ENCODE data around the gene ZGLP1.

Gene ZGLP1

DNA sequence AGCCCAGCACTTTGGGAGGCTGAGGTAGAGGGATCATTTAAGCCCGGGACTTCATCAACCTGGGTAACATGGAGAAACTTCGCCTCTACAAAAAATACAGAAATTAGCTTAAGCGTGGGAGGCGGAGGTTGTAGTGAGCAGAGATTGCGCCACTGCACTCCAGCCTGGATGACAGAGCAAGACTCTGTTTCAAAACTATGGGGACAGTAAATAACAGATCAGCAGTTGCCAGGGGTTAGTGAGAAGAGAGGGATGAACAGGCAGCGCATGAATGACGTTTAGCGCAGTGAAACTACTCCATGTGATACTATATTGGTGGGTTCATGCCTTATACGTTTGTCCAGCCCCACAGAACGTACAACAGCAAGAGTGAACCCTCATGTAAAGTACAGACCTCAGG is 36.9 kb upstream of the ZGLP1 start:
- H3K9me3 ChIP-seq (ENCODE audit: control insufficient read depth, low read length), result no peaks in the 10 kb centered on the region
- H3K4me2 ChIP-seq (ENCODE audit: low read length), result no peak overlapping the region
- H3K27ac ChIP-seq, result no peak overlapping the region
- H3K36me3 ChIP-seq (ENCODE audit: control insufficient read depth, insufficient read depth, low read length), result no peaks in the 10 kb centered on the region
- TF ChIP-seq, protein P1, sequence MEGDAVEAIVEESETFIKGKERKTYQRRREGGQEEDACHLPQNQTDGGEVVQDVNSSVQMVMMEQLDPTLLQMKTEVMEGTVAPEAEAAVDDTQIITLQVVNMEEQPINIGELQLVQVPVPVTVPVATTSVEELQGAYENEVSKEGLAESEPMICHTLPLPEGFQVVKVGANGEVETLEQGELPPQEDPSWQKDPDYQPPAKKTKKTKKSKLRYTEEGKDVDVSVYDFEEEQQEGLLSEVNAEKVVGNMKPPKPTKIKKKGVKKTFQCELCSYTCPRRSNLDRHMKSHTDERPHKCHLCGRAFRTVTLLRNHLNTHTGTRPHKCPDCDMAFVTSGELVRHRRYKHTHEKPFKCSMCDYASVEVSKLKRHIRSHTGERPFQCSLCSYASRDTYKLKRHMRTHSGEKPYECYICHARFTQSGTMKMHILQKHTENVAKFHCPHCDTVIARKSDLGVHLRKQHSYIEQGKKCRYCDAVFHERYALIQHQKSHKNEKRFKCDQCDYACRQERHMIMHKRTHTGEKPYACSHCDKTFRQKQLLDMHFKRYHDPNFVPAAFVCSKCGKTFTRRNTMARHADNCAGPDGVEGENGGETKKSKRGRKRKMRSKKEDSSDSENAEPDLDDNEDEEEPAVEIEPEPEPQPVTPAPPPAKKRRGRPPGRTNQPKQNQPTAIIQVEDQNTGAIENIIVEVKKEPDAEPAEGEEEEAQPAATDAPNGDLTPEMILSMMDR (IDR thresholded peaks at IDR 0.05), result no peak
- H2AFZ ChIP-seq, result no peak overlapping the region
- no peak overlapping the region for H3K4me3 ChIP-seq (ENCODE audit: low read depth, low read length)
- no peaks in the 10 kb centered on the region for H3K79me2 ChIP-seq
- no peaks in the 10 kb centered on the region for H3K4me1 ChIP-seq
- H3K27me3 ChIP-seq (ENCODE audit: control insufficient read depth, insufficient read depth, low read length), result no peaks in the 10 kb centered on the region
- H3K9ac ChIP-seq, result no peak overlapping the region

DNA sequence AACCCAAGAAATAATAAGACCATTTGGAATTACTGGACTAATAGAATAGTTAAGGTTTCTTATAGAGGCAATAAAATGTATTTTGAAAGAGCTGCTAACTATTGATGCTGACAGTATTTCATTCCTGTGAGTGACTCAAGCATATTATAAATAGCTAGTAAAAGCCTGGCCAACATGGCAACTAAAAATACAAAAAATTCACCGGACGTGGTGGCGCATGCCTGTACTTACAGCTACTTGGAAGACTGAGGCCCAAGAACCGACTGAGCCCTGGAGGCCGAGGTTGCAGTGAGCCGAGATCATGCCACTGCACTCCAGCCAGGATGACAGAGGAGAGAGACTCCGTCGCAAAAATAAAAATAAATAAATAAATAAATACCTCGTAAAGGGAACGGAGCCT is 35.2 kb upstream of the ZGLP1 start:
- no peak overlapping the region for H3K4me2 ChIP-seq (ENCODE audit: low read length)
- TF ChIP-seq, protein P1 (IDR thresholded peaks at IDR 0.05), result no peak
- no peaks in the 10 kb centered on the region for H3K36me3 ChIP-seq (ENCODE audit: control insufficient read depth, insufficient read depth, low read length)
- H3K4me3 ChIP-seq (ENCODE audit: low read depth, low read length), result no peak overlapping the region
- no peak overlapping the region for H2AFZ ChIP-seq
- H3K9me3 ChIP-seq (ENCODE audit: control insufficient read depth, low read length), result no peaks in the 10 kb centered on the region
- H3K79me2 ChIP-seq, result no peaks in the 10 kb centered on the region
- no peak overlapping the region for H3K27ac ChIP-seq
- H3K9ac ChIP-seq, result no peak overlapping the region
- no peaks in the 10 kb centered on the region for H3K4me1 ChIP-seq
- H3K27me3 ChIP-seq (ENCODE audit: control insufficient read depth, insufficient read depth, low read length), result no peaks in the 10 kb centered on the region

DNA sequence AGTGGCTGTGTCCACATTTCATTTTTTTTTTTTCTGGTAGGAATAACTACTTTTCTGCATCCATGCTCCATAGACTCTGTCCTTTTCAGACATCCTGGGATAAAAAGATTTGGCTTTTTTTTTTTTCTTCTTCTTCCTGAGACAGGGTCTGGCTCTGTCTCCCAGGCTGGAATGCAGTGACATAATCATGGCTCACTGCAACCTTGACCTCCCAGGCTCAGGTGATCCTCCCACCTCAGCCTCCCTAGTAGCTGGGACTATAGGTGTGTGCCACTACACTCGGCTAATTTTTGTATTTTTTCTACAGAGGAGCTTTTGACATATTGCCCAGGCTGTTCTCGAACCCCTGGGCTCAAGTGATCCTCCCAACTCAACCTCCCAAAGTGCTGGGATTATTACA is 33.9 kb upstream of the ZGLP1 start:
- Histone ChIP-seq H2AFZ (no peak overlapping the region), H3K79me2 (no peaks in the 10 kb centered on the region), H3K27me3 (ENCODE audit: control insufficient read depth, insufficient read depth, low read length) (no peaks in the 10 kb centered on the region), H3K36me3 (ENCODE audit: control insufficient read depth, insufficient read depth, low read length) (no peaks in the 10 kb centered on the region), H3K9me3 (ENCODE audit: control insufficient read depth, low read length) (no peaks in the 10 kb centered on the region), H3K9ac (no peak overlapping the region), H3K4me3 (ENCODE audit: low read depth, low read length) (no peak overlapping the region), H3K4me1 (no peaks in the 10 kb centered on the region), H3K27ac (no peak overlapping the region), H3K4me2 (ENCODE audit: low read length) (no peak overlapping the region)
- TF ChIP-seq, protein P1 (IDR thresholded peaks at IDR 0.05), result no peak

DNA sequence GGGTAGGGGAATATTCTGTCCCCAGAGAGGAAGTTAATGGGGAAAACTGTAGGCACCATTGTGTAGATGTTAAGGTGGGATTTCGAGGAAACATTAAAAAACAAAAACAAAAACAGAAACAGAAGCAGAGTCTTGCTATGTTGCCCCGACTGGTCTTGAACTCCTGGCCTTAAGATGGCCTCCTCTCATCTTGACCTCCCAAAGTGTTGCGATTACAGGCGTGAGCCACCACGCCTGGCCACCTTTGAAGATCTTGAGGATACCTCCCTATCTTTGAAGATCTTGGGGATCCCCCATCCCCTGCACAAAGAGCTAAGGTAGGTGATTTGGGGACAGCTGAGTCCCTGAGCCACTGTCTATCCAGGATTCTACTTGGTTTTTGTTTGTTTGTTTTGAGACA is 30.4 kb upstream of the ZGLP1 start:
- Histone ChIP-seq H3K9ac (no peak overlapping the region), H3K4me1 (no peaks in the 10 kb centered on the region), H3K79me2 (no peaks in the 10 kb centered on the region), H3K4me2 (ENCODE audit: low read length) (no peak overlapping the region), H3K27ac (no peak overlapping the region), H3K4me3 (ENCODE audit: low read depth, low read length) (no peak overlapping the region), H2AFZ (no peak overlapping the region), H3K27me3 (ENCODE audit: control insufficient read depth, insufficient read depth, low read length) (no peaks in the 10 kb centered on the region), H3K9me3 (ENCODE audit: control insufficient read depth, low read length) (no peaks in the 10 kb centered on the region), H3K36me3 (ENCODE audit: control insufficient read depth, insufficient read depth, low read length) (no peaks in the 10 kb centered on the region)
- TF ChIP-seq, protein P1 (IDR thresholded peaks at IDR 0.05), result no peak

DNA sequence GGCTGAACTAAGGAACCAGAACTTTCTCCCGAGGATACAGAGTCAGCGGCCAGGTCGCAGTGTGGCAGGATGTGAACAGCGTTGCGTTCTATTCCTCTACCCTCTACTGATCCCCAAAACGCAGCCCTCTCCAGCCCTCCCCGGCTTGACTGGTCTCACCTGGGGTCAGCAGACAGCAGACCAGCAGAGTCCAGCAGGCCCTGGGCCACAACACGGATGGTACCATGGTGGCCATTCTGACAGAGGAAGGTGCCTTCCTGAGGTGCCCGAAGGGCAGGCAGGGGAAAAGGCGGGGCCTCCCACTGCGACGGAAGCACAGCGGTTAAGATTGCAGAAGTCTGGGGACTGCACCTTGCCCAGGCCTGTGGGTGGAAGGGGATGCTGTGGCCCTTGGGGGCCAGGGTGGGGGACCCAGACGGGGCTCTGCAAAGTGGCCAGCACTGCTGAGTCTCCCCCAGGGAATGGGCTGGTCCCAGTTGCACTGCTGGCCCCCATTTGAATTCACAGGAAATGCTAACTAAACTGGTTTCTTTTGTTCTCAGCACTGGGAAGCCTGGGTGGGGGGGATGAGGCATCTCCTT is 29.9 kb upstream of the ZGLP1 start, which contains the start of gene ICAM3:
ICAM3 (minus strand) TSS at position 245 of the 581 bp plus-strand sequence; CDS start at position 235, 10 bp downstream.
- no peaks in the 10 kb centered on the region for H3K36me3 ChIP-seq (ENCODE audit: control insufficient read depth, insufficient read depth, low read length)
- no peaks in the 10 kb centered on the region for H3K9me3 ChIP-seq (ENCODE audit: control insufficient read depth, low read length)
- TF ChIP-seq, protein P1 (IDR thresholded peaks at IDR 0.05), result no peak
- no peak within 1 kb of the TSS for H3K27ac ChIP-seq
- H3K4me1 ChIP-seq, result peaks cover 2% of the 10 kb centered on the region
- H3K27me3 ChIP-seq (ENCODE audit: control insufficient read depth, insufficient read depth, low read length), result no peaks in the 10 kb centered on the region
- H3K9ac ChIP-seq, result no peak within 1 kb of the TSS
- no peak within 1 kb of the TSS for H2AFZ ChIP-seq
- no peak within 1 kb of the TSS for H3K4me3 ChIP-seq (ENCODE audit: low read depth, low read length)
- H3K4me2 ChIP-seq (ENCODE audit: low read length), result no peak within 1 kb of the TSS
- H3K79me2 ChIP-seq, result no peaks in the 10 kb centered on the region
